ENCODE data around the gene PCGF3. TPM values are rescaled to one million over a fixed set of nuclear protein-coding genes. Genes with fewer than 3 reads are reported as not detected.
"Not testable (repeated sequence)": the region's sequence is repeated elsewhere in the genome, so short reads cannot be mapped to it uniquely, and the experiment has no call there.

The PCGF3 gene
- polyA plus RNA-seq, 3 donors = 60.9 to 88.3 (median 82.7) TPM

DNA sequence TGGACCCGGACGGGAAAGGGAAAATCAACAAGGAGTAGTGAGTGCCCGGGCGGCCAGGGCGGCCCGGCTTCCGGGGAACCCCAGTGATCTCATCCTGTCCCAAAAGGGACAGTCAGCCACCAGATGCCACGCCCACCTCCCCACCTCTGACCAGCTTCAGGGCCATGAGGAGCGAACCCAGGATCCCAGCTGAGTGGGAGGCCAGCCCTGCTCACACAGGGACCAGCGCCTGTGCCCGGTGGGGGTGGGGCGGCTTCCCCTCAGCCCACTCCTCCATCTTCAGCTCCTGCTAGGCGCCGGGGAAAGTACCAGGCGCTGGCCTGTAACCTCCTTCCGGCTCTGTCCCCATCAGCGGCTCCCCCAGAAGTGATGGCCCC is 25.1 kb upstream of the PCGF3 start:
- DNase-seq = no peak

DNA sequence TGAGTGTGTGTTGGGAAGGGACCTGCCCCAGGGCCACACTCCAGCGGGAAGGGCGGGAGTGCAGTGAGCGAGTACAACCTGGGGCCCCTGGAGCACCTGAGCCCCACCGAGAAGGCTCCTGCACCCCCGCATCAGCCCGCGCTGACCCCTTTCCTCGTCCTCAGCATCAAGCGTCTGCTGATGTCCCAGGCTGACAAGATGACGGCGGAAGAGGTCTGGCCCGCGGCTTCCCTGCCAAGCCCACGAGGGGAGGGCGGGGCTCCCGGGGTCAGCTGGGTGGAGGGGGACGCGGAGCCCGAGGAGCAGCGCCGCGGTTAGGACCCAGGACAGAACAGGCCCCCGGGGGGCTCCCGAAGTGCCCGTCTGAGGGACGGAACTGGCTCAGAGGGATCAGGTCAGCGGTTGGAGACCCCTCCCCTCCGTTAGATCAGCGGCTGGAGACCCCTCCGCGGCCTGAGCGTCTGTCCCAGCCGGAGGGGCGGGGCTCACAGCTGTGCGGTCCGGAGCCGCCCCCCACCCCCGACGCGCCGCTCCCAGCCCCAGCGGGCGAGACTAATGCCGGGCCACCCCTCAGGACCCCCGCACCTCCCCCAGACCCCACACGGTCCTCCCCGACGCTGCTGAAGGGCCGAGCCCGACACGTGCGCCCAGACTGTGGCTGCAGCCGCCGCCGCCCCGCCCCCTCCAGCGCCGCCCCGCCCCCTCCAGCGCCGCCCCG is 24.5 kb upstream of the PCGF3 start:
- no peak for DNase-seq

DNA sequence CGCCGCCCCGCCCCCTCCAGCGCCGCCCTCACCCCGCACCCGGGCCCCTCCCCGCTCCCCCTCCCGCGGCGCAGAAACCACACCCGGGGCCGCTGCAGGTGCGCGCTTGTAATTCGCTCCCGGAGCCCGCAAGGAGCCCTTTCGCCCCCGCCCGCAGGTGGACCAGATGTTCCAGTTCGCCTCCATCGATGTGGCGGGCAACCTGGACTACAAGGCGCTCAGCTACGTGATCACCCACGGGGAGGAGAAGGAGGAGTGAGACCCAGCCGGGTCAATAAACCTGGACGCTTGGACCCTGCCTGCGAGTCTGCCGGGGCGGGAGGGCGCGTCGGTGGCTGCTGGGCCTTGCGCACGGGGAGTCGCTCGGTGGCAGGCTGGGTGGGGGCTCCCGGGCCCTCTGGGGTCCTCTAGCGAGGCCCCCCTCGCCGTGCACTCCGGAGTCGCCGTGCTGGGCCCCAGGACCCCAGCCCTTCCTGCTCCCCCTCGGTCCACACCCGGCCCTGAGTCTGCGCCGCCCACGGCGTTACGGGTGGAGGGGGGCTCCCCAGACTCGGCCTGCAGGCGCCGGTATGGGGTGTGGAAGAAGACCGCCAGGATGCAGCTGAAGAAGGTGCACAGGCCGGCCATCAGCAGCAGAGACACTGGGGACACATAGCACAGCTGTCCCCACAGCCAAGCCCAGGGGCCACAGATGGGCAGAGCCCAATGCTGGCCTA is 23.7 kb upstream of the PCGF3 start:
- DNase-seq = no peak

DNA sequence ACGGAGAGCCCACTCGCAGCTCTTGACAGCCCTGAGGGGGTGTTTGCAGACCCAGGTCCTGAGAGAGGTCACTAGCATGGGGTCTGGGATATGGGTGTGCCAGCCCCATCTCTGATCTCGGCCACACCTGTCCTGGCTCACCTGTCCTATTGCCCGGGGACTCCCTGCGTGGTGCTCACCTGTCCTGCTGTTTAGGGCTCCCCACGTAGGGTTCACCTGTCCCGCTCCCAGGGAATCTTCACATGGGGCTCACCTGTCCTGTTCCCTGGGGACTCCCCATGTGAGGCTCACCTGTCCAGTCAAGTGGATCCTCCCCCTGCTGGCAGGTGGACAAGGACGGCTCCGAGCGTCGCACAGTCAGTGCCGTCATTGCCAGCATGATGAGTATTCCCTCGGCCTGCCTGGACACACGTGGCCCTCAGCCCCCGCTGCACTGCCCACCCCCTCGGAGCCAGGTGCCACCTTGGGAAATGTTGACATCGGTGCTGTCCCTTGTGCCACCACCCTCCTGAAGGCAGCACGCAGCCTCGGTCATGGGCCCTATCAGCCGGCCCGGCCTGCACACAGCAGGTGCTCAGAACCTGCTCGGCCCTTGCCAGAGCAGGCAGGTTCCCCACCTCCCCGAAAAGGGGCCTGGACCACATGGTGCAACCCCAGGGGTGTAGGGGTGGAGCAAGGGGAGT is 23.0 kb upstream of the PCGF3 start:
- no peak for DNase-seq

DNA sequence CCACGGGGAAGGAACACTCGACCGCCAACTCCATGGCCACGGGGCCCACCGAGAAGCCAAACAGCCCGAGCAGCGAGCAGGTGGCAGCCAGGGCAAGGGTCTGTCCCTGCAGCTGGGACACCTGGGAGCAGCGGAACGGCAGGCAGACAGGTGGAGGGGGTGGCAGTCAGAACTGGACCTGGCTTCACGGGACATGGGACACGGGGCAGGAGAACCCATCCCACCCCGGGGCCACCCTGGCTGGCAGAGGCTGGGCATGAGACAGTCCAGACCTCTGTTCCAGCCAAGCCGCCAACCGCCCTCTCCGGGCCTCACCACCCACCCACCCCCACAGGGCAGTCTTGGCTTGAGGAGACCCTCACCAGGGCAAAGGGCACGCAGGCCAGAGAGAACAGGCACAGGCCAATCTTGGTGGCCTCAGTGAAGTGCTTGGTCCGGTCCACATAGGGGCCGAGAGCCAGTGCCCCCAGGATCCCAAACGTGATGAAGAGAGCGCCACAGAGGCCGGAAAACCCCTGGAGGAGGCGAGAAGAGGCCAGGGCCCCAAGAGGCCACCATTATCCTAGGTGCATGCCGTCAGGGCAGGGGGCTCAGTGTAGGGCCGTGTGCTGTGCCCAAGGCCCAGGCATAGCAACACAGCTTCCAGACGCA is 22.3 kb upstream of the PCGF3 start:
- DNase-seq = no peak

DNA sequence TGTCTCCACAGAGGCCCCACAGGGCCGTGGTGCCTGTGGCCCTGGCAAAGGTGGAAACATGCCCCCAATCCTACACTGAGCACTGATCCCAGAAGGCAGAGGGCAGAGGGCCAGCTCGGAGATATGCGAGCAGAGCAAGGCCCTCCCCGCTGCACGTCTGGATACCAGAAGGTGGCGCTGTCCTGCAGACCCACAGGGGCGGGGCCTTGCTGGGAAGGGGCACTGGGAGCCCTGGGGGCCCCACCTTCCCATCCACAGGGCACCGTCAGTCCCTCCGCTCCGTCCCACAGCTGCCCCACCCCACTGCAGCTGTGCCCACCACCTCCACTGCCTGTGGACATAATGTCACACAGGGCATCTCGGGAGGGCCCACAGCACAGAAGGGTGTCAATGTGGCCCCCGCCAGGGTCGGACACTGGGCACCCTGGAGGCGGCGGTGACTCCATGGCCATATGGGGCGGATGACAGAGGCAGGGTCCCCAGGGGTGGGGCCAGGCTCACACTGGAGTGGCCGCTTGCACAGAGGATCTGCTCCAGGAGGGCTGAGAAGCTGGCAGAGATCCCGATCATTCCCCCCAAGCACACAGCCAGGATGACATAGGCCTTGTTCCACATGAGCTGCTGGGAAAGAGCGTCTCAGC is 21.5 kb upstream of the PCGF3 start:
- no peak for DNase-seq

DNA sequence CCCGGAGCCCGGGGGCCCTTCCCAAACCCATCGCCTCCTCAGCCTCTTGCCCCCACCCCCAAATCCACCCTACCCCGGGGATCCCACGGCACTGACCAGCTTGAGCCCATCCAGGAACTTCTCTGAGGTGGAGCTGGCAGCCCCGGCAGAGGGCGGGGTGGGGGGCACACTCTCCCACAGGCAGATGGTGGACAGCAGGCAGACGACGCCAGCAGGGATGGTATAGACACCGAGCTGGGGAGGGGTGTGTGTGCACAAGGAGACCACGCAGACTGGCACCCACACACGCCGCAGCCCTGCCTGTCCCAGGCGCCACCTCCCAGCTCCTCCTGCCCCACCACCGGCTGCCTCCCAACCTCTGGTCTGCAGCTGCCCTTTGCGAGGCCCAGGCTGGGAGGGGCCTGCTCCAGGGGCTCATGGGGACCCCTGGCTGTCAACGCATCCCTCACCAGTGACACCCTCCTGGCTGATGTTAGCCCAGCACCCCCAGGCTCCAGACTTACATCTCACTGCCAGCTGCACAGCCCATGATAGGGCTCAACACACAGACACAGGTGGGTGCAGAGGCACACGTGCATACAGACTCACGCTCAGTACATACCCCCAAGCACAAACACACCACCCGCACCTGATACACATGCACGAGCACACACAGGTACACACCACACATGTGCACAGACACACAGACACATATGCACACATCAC is 20.9 kb upstream of the PCGF3 start:
- DNase-seq = no peak

DNA sequence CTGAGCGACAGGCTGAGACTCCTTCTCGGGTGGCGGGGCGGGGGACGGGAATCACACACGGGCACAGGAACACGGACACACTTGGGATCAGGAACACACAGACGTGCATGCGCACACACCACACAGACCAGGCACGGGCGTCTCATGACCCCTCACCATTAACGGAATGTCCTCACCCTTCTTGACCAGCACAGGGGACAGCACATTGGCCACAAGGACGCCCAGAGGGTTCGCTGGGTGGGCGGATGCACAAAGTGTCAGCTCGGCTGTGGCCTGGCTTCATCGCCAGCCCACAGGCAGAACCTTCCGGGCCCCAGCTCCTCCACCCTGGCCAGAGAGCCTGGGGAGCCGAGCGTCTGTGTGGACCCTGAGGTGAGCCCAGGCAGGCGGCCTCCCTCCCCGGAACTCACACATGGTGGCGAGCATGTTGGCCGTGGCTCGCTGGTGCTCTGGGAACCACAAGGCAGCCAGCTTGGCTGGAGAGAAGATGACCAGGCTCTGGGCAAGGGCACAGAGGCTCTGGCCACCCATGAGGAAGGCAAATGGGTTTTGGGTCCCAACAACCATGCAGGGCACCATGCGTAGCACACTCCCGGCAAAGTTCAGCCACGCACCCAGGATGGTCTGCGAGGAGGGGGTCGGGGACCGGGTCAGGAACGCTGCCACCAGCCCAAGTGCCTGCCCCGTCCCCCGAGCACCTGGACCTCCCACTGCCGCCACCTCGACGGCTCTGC is 19.8 kb upstream of the PCGF3 start:
- DNase-seq = no peak

DNA sequence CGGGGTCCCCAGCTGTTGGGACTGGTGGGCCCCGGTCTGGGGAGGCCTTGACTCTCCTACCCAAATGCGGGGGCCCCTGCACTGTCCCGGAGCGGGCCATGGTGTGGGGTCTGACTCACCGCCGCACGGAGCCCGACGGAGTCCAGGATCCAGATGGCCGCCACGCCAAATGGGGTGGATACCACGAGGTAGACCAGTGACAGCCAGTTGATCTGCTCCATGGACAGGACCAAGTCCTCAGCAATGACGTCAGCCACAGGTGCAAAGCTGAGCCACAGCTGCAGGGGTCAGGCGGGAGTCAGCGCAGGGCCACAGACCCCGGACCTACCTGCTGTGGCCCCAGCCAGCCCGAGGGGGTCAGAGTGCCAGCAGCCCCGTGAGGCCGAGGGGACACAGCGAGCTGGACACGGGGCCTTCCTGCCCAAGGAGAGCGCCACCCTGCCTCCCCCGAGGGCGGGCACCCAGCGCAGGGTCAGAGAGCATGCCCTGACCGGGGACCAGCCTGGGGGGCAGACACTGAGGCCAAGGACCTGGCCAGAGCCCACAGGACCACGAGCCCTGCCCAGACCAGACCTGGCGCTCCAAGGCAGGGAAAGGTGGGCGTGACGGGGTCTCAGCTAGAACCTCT is 19.1 kb upstream of the PCGF3 start:
- DNase-seq = no peak

DNA sequence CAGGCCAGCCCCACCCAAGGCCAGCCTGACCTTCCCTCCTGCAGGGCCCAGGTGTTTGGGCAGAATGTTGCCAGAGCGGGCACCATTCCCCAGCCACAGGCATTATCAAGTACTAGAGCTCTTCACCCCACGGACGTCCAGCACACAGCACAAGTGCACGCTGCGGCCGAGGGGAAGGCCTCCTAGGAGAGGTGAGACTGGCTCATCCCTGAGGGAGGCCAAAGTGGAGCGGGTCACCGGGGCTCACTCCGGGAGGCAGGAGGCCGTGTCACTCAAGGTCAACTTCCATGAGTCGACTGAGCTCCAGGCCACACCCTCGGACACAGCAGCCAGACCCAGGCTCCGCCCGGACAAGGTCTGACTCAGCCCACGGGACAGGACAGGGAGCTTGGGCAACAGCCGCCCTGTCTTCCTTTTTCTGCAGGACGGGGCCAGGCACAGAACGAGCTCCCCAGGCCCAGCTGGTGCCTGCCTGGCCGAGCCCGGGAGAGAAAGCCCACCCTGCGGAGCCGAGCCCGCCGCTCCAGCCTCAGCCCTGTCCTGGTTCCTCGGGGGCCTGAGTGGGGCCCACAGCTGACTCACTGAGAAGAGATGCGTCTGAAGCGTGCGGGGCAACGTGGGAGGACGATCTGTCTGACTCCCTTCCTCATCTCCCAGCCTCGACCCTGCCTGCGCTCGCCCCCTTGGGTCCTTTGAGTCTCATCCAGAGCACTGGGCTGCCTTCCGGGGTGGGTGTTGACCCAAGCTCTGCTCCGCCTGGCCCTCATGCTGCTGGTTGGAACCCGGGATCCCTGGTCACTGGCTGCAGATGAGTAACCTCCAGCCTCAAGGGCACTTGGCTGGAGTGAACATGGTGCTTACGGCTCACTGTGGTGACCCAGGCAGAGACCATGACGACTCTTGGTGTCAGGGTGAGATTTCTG is 18.3 kb upstream of the PCGF3 start:
- DNase-seq = no peak

DNA sequence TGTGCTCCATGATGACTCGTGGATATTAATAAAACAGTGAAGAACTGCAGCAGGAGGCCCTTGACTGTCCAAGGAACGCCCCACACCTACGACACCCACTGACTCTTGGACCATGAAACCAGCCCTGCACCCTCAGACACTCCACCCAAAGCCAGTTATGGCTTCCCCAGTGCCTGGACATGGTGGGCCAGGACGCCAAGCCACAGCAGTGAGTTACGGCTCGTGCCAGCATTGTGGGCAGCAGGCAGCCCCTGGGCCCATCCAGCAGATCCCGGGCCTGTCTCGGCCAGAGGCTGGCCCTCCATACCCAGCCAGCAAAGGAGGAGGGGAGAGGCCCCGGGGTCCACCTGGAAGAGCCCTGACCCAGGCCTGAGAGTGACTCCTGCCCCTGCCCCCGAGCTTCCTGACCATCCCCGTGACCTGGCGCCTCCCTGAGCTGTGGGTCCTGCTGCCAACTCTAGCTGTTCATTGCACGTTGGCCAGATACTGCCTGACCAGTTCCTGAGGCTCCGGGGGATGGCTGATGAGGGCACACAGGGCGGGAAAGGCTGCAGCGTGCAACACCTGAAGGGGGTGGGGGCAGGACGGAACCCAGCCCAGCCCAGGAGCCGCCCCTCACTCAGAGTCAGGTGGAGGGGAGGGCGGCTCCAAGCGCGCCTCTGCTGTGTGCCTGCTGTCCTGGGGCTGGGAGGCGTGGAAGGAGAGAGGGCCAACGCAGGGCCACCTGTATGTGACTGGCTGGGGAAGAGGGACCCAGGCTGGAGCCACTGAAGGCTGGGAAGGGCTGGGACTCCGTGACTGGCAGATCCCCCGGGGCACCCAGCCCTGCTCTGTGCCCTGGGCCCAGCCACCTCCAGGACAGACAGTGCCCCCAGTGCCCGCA is 17.4 kb upstream of the PCGF3 start:
- DNase-seq = no peak

DNA sequence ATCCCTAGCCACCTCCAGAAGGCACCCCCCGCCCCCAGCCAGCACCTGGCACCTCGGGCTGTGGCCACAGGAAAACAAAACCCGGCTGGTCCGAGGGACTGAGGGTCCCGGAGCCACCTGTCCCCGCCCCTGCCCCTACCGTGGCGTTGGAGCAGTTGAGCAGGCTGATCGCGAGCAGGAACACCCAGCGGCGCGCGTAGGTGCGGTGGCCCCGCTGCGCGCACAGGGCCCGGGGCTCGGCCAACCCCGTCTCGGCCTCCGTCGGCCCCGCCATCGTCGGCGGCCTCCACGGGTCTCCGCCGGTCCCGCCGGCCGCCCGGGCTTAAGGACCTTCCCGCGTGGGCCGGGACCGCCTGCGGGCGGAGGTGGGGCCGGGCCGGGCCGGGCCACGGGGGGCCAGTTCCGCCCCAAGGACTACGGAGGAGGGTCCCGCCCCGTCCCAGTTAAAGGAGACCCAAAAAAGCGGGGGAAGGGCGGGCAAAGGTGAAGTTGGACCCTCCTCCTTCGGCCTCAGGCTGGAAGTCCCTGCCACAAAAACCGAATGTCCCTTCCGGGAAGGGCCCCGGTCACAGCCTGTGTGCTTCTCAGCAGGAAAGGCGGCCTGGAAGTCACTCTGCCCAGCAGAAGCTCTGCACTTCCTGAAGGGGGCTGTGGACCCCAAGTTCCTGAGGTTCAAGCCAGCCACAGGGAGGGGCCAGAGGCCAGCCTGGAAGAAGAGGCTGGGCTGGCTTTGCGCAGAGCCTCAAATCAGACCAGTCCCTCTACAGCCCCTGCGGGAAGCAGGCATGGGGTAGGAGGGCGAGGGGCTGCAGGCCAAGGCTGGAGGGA is 16.6 kb upstream of the PCGF3 start, which contains the start of gene SLC49A3:
Gene SLC49A3, minus strand, starts transcription at position 298 of the 828 bp plus-strand sequence. Its CDS starts 24 bp downstream, at position 274.
- DNase-seq = no peak

DNA sequence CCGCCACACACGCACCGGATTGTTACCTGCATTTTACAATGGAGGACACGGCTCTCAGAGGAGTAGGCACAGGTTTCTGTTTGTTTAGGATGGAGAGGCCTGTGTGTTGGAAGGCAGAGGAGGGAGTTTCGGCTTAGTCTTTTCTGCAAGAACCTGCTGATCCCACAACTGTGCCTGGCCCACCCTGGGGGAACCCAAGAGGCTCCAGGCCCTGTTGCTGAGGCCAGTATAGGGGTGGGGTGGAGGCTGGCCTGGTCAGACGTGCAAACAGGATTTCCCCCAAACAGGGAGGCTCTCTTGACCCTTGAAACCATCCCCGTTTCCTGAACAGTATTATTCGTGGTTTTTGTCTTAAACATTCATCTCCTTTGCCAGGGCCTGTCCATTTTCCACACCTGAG is 15.9 kb upstream of the PCGF3 start:
- DNase-seq = no peak

DNA sequence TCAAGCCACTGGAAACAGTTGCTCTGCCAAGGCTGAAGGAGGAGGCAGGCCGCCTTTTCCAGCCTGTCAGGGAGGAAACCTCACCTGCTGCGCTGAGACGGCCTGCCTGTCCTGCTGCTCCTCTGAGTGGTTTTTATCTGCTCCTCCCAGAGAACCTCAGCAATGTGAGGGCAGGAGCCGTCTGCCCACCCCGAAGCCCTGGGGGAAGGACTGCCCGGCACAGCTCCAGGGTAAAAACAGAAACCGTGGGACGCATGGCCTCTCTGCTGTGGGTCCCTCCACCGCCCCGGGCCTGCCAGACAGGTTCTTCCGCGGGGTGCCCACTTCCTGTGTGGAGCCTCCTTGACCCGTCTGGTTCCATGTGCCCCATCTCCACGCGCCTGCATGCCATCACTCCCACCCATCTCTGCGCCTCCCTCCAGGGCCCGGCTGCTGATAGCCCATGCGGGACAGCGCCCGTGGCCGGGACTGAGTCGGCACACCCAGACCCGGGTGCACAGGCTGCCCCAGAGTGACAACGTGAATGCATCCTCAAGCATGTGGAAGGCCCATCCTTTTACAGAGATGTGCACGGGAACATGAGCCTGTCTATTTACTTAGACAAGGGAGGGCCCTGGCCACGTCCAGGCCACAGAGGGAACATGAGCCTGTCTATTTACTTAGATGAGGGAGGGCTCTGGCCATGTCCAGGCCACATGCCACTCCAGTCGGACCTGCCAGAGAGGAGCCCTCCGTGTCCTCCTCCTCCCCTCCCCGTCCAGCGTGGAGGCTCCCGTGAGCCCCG is 12.7 kb upstream of the PCGF3 start:
- DNase-seq = no peak

DNA sequence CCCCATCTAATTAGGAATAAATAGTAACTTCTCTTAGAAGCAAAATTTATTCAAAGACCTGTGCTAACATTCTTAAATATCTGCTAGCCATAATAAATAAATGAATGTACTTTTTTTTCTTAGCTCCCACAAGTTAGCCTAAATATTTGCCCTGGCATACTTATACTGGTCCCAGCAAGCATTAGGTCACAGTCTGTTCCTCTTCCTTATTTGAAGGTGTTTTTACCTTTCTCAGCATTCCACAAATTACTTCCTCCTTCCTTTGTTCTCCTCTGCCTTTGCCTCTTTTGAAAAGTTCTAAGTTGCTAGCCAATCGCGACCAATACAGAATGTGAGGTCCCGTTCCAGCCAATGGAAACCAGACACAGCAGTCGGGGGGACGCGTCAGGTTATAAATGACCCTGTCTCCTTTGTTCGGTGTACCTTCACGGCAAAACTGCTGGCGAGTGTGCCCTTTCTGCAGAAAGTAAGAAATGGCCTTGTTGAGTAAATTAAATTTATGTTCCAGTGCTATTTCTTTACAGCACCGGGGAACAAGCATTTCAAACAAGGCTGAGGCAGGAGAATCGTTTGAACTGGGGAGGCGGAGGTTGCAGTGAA is 11.2 kb upstream of the PCGF3 start:
- not testable (repeated sequence) for DNase-seq

All from renal pelvis (tissue), 4 donors.